GM19099 (cell line): ENCODE data around the gene ARHGAP33.

Source experiments
- POLR2A ChIP-seq: IDR thresholded peaks from 3 replicates; pipeline ENCODE4 v1.6.1; 2011; ENCODE audit warnings: low read depth; ENCODE audit not compliant: insufficient read length; ENCODE audit errors: extremely low read depth

ARHGAP33 gene

DNA sequence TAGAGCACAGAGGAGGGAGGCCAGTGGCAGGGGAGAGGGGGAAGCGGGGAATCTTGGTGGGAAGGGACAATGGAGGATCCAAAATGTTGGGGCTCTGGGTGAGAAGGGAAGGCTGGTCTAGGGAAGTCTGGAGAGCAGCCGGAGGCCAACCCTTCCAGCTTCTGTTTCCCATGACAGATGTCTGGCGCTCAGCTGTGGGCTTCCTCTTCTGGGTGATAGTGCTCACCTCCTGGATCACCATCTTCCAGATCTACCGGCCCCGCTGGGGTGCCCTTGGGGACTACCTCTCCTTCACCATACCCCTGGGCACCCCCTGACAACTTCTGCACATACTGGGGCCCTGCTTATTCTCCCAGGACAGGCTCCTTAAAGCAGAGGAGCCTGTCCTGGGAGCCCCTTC is 28.8 kb upstream of the ARHGAP33 start:
- TF ChIP-seq POLR2A = no peak

GRCh38 chr19:35748106-35749020 is 27.0 kb upstream of the ARHGAP33 start, which contains the start of gene LIN37:
LIN37 (plus strand) TSS chr19:35748576; CDS start chr19:35748725, 149 bp downstream.
- peak; percentile 68 for TF ChIP-seq POLR2A

- no peak for TF ChIP-seq POLR2A
Measured at GRCh38 chr19:35750167-35750566, 25.2 kb upstream of the ARHGAP33 start.

DNA sequence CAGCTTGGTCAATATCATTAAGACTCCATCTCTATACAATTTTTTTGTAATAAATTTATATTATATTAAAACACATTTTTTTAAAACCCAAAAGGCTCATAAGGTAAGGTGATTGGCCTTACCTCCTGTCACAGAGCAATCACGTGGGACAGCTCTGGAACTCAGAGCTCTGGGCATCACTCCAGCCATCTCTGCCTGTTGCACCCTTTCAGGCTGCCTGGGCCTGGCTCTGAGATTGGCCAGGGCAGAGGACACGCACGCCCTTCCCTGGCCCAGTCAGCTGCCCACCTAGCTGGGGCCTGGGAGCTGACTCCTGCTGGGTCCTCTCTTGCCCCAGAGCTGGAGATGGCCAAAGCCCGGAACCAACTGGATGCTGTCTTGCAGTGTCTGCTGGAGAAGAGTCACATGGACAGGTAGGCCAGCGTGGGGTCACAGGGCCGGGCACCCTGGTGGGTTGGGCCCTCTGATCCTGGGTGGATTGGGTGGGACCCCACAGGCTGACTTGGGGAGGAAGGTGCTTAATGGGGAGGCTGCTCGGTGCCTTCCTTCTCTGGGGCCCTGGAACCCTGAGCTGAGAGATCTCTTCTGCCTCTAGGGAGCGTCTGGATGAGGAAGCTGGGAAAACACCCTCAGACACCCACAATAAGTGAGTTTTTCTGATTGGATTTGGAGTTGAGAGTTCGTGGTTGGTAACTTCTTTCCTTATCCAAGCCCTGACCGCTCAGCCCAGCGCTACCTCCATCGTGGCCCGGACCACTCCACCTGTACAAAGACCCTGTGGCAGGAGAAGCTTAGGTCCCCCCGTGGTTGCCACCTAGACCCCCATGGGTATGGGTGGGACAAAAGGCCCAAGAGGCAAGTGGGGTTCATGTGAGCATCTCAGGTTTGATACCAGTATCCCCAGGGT is 23.3 kb upstream of the ARHGAP33 start:
- TF ChIP-seq POLR2A = no peak

DNA sequence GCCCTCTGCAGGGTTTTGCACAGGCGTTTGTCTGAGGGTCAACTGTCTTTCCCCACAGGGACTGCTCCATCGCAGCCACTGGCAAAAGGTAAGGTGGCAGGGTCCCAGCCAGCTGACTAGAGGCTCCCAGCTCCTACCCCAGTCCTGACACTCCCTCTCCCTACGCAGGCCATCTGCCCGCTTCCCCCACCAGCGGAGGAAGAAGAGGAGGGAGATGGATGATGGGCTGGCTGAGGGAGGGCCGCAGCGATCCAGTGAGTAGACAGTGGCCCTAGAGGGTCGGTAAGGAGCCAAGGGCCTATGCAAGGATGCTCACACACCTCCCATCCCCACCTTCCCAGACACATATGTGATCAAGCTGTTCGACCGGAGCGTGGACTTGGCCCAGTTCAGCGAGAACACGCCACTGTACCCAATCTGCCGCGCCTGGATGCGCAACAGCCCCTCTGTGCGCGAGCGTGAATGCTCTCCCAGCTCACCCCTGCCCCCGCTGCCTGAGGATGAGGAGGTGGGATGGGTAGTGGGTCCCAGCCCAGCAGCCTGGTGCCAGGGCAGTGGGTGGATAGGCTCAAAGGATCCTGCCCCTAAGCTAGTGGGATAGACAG is 22.5 kb upstream of the ARHGAP33 start:
- no peak for TF ChIP-seq POLR2A

GRCh38 chr19:35753634-35754369 is 21.6 kb upstream of the ARHGAP33 start:
- TF ChIP-seq POLR2A = no peak

DNA sequence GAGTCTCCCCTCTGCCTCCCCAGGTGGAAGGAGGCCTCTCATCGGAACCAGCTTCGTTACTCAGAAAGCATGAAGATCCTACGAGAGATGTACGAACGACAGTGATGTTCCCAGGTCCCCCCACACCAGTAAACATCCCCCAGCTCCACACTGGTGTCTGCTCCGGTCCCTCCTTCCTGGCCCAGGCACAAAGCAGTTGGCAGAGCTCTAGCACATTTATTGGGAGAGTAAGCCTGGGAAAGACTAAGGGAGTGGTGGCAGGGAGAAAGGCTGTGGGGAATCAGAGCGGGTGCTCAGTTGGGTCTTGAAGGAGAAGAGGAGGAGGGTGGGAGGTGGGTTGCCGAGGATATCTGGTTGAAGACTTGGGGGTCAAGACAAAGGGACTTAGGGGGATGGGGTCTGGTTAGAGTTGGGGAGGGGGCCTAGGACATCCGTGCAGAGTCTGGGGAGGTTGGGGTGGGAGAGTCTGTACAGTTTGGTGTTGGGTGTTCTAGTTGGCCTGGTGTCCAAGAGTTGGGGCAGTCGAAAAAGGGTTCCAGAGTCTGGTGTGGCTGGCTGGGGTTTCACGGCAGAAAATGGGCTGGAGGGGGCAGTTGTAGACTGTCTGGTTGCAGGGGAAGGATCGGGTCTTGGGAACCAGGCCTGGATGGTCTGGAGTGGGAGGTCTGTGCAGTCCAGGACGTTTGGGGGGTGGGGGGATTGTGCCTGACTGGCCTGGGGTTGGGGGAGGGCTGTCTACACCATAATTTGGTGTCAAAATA is 20.8 kb upstream of the ARHGAP33 start:
- TF ChIP-seq POLR2A = no peak

DNA sequence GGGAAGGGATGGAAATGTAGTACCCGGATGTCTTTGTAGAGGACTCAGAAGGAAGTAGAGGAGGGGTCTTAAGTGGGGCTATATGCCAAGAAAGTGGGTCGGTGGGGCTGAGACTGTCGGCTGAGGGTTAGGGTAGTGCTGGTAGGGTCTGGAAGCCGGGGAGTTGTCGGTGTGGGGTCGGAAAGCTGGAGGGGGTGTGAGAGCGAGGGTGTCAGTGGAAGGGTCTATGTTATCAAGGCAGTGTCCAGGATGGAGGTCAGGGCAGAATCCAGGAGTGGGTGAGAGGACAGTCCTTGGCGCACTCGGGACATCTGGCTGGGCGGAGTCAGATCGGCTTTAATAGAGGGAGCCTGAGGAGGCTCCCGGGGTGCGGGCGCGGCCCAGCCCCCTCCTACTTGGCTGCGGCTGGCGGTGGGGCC is 20.2 kb upstream of the ARHGAP33 start:
- TF ChIP-seq POLR2A = no peak

GRCh38 chr19:35755550-35756376 is 19.6 kb upstream of the ARHGAP33 start:
- TF ChIP-seq POLR2A = no peak

DNA sequence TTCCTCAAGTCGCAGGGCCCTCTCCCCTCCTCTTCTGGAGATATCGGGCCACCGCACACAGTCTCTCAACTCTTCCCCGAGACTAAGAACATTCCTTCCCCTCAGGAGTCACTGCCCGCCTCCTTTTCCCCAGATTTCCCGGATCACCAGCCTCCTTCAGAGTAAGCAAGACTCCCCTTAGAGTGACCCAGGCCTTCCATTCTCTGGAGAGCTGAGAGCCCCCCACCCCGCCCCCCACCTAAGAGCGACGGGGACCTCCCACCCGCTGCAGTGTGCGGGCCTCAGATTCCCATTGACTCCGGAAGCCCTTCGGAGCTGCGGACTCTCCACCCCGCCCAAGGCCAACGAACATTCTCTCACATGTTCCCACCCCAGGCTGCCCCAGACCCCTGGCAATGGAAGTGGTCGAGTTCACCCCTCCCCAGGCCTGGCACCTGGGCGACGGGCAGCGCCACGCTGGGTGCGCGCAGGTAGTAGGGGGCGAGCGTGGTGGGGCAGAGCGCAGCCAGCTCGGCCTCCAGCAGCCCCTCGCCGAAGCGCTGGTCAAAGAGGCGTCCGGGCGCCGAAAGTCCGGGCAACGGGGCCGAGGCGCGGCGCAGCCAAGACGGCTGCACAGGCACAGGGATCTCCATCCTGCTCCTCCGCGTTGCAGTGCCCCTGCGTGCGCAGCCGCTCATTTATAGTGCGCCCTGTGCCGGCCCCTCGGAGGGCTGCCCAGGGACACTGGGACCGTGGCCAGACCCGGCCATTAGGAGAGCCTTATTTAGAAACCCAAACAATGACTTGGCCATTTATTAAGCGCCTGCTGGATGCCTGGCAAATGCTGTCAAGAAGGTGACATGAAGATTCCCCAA is 18.8 kb upstream of the ARHGAP33 start, which contains the start of gene HSPB6:
Gene HSPB6 (minus strand): TSS at position 653 of the 854 bp plus-strand sequence. CDS start 21 bp downstream, at position 632.
- TF ChIP-seq POLR2A = no peak

GRCh38 chr19:35757231-35757748 is 18.1 kb upstream of the ARHGAP33 start:
- TF ChIP-seq POLR2A = no peak

GRCh38 chr19:35757749-35758608 is 17.4 kb upstream of the ARHGAP33 start, which contains the start of gene PROSER3:
PROSER3 (plus strand) TSS chr19:35758176; CDS start chr19:35758216, 40 bp downstream.
- TF ChIP-seq POLR2A = peak; percentile 75
